GM12878 (cell line): ENCODE measurements around the gene OR6X1. TPM values are rescaled to one million over a fixed set of nuclear protein-coding genes. Genes with fewer than 3 reads are reported as not detected.

ENCODE experiments used
- ATAC-seq: fragments of 200-7000 bp; cut with Tn5 transposase; 3 replicates; pipeline ENCODE4 v1.9.1; 2020; ENCODE audit warnings: mild to moderate bottlenecking, moderate library complexity
- BruUV-seq: library from RNA; stranded (reverse); fragments of 400-500 nt; replicated peaks from 2 replicates; lab custom pipeline; 2021; lab: Mats Ljungman, UMichigan
- CTCF ChIA-PET: fragments of 300-600 bp; sonication (Branson Sonifier 250); formaldehyde crosslinking; extraction: SDS; loops from one replicate; lab custom pipeline; 2021; ENCODE audit warnings: inconsistent platforms; lab: Yijun Ruan, JAX
- POLR2A ChIA-PET: fragments of 350-600 bp; formaldehyde crosslinking; extraction: SDS; loops from one replicate; lab custom pipeline; 2021; ENCODE audit warnings: inconsistent platforms; lab: Charles Lee
- RAD21 ChIA-PET: fragments of 300-600 bp; sonication (Branson Sonifier 250); formaldehyde crosslinking; loops from one replicate; lab custom pipeline; 2023; ENCODE audit warnings: antibody characterized with exemption; ENCODE audit not compliant: unreplicated experiment; lab: Charles Lee
- SMC1A ChIA-PET: fragments of 300-600 bp; sonication (Branson Sonifier 250); formaldehyde crosslinking; loops from one replicate; lab custom pipeline; 2023; ENCODE audit not compliant: unreplicated experiment, uncharacterized antibody; lab: Charles Lee
- DNase-seq: peaks from one replicate; pipeline ENCODE4 v3.0.0-alpha.2; 2011; ENCODE audit warnings: low read depth, low spot score
- FAIRE-seq: peaks from 3 replicates; lab custom pipeline; 2011; peaks lifted over from hg19 to GRCh38; lab: Jason Lieb, UNC
- H2AFZ ChIP-seq: 2 replicates; pipeline ENCODE4 v1.6.0; 2011; ENCODE audit warnings: low read depth, low read length, control low read depth; ENCODE audit not compliant: control insufficient read depth
- H3K27ac ChIP-seq: 2 replicates; pipeline ENCODE4 v1.5.1; 2011; ENCODE audit warnings: control low read depth; ENCODE audit not compliant: control insufficient read depth, insufficient read depth
- H3K27me3 ChIP-seq, 2 experiments: replicated peaks in 1 of 2; 2 replicates each; pipeline versions ENCODE4 v1.6.0 to v1.6.1; 2011; ENCODE audit warnings: low read length in 1 of 2; ENCODE audit not compliant: control insufficient read depth in 2 of 2, insufficient read depth in 2 of 2
- H3K36me3 ChIP-seq, 2 experiments: 2 replicates each; pipeline ENCODE4 v1.5.1; 2011; ENCODE audit warnings: low read length in 1 of 2; ENCODE audit not compliant: control insufficient read depth in 2 of 2, insufficient read depth in 2 of 2
- H3K4me1 ChIP-seq: 2 replicates; pipeline ENCODE4 v1.6.1; 2011; ENCODE audit warnings: mild to moderate bottlenecking, low read length, moderate library complexity, mixed read lengths; ENCODE audit not compliant: control insufficient read depth, insufficient read depth
- H3K4me2 ChIP-seq: 2 replicates; pipeline ENCODE4 v1.6.0; 2011; ENCODE audit warnings: control low read depth; ENCODE audit not compliant: control insufficient read depth, insufficient read depth
- H3K4me3 ChIP-seq: fragments of 200-600 bp; sonication (generic); 2 replicates; pipeline ENCODE4 v1.5.1; 2016
- H3K79me2 ChIP-seq: 2 replicates; pipeline ENCODE4 v1.6.0; 2011; ENCODE audit warnings: low read length; ENCODE audit not compliant: control insufficient read depth, insufficient read depth
- H3K9ac ChIP-seq: 2 replicates; pipeline ENCODE4 v1.8.0; 2011; ENCODE audit warnings: low read length, control low read depth, mixed read lengths; ENCODE audit not compliant: control insufficient read depth, insufficient read depth
- H3K9me3 ChIP-seq: replicated peaks from 3 replicates; pipeline ENCODE4 v1.5.1; 2011; ENCODE audit warnings: mild to moderate bottlenecking, low read length; ENCODE audit not compliant: control insufficient read depth, insufficient read depth
- H4K20me1 ChIP-seq: 2 replicates; pipeline ENCODE4 v1.6.0; 2011; ENCODE audit not compliant: control insufficient read depth, insufficient read depth
- CBX3 ChIP-seq: fragments of 200-600 bp; sonication (generic); IDR thresholded peaks from 2 replicates; pipeline ENCODE4 v1.6.1; 2016; ENCODE audit warnings: low read depth, borderline replicate concordance
- NR2C2 ChIP-seq: IDR thresholded peaks from 2 replicates; pipeline ENCODE4 v1.6.1; 2011; ENCODE audit warnings: borderline replicate concordance, low read depth; ENCODE audit not compliant: control insufficient read depth, insufficient read length
- WGBS: methylation state at CpG from one replicate; pipeline ENCODE4 v1.1.6; 2016; ENCODE audit warnings: low lambda C conversion rate; ENCODE audit not compliant: insufficient replicate concordance, insufficient coverage; ENCODE audit errors: missing lambda C conversion rate; 5-methylcytosine and 5-hydroxymethylcytosine counted together
- in situ Hi-C: fragments of 300-500 bp; cut with MboI; formaldehyde crosslinking; loops from 9 replicates; pipeline ENCODE4 v1.14.3; 2018; ENCODE audit warnings: mixed read lengths
- intact Hi-C: fragments of 100-400 bp; cut with micrococcal nuclease; formaldehyde crosslinking; loops from one replicate; pipeline ENCODE4 v1.14.2; 2022; ENCODE audit not compliant: unreplicated experiment
- polyA plus RNA-seq, 11 experiments: library from polyadenylated mRNA; depleted of rRNA in 4 of 11; unstranded in 6 of 11; stranded (reverse) in 5 of 11; fragments of >200 nt; fragmentation: Nextera tagmentation in 4 of 11; fragmentation: Illumina TruSeq in 1 of 11; extraction: Ambion mirVana in 4 of 11; extraction: Trizol in 1 of 11; gene quantifications; 1 replicate in 1 of 11; 2 replicates in 10 of 11; pipeline versions ENCODE4 v1.2.1 to v1.2.3, GENCODE V29; 2011 to 2016; ENCODE audit warnings: inconsistent platforms in 2 of 11, missing spikeins in 2 of 11, low read depth in 1 of 11
- small RNA-seq: library from RNA; depleted of rRNA; stranded (forward); fragments of <200 nt; gene quantifications from one replicate; pipeline ENCODE3, GENCODE V24; 2014
- total RNA-seq, 4 experiments: library from RNA; depleted of rRNA in 3 of 4; stranded (reverse); fragments of >200 nt in 3 of 4; fragmentation: Illumina TruSeq in 1 of 4; extraction: Trizol in 1 of 4; gene quantifications; 2 replicates each; pipeline versions ENCODE4 v1.2.1 to v1.2.3, GENCODE V29; 2013 to 2021

Gene OR6X1
- total and polyA plus RNA-seq, 10 of the 15 experiments (the other 5 are each of a cell fraction or from before 2014, with no cell fraction given): not detected

GRCh38 chr11:123704341-123704740 is 50.0 kb downstream of the OR6X1 start:
- TF ChIP-seq NR2C2 (no peak), CBX3 (no peak)
- no peaks in the 10 kb centered on the region for H3K27me3 ChIP-seq
- no TSS peak for BruUV-seq
- intact Hi-C loops: loop anchor here (10.0 kb wide), 1 partner anchor 600 kb away; no protein-coding TSS in a partner anchor
- in situ Hi-C loops: no loop called here
- FAIRE-seq (no peak), DNase-seq (no peak), ATAC-seq (no peak)
- SMC1A ChIA-PET: interaction anchor here (2.3 kb wide), 1 partner anchor 66 kb away, joined by 7 read pairs; no protein-coding TSS in a partner anchor
- no peak overlapping the region for H3K4me2 ChIP-seq
- POLR2A ChIA-PET: no interaction called here
- H3K27ac ChIP-seq: no peak overlapping the region
- WGBS: 87% methylated on average over 3 of the region's 3 CpGs
- no peaks in the 10 kb centered on the region for H3K79me2 ChIP-seq
- H4K20me1 ChIP-seq: no peaks in the 10 kb centered on the region
- H3K36me3 ChIP-seq: no peaks in the 10 kb centered on the region
- no peak overlapping the region for H2AFZ ChIP-seq
- RAD21 ChIA-PET: interaction anchor here (1.3 to 1.4 kb wide), 2 partner anchors 45 to 65 kb away, joined by 3 read pairs; no protein-coding TSS in a partner anchor
- CTCF ChIA-PET: interaction anchor here (0.9 to 12.7 kb wide), 4 partner anchors 11 to 121 kb away, joined by 3 to 213 read pairs (median 6); no protein-coding TSS in a partner anchor
- H3K4me1 ChIP-seq: no peaks in the 10 kb centered on the region
- H3K9ac ChIP-seq: no peak overlapping the region
- H3K4me3 ChIP-seq: no peak overlapping the region
- no peaks in the 10 kb centered on the region for H3K9me3 ChIP-seq

Small RNA genes within 50 kb of the gene (small RNA-seq; reads per million reads assigned to genes)
- not detected for gene RNU1-21P

Other genes with a start within 250 kb of the OR6X1 start
Only the 7 nearest of the 9 such genes appear.
- not detected in 2 replicates for gene SCN3B, start 99.9 kb downstream of the OR6X1 start, total RNA-seq (2014; rRNA removed)
- not detected in 2 replicates for gene SCN3B, start 99.9 kb downstream of the OR6X1 start, total RNA-seq (2014; rRNA removed; fragmentation: Illumina TruSeq; extraction: Trizol)
- gene SCN3B, start 99.9 kb downstream of the OR6X1 start, total RNA-seq (2021): not detected in 2 replicates
- gene SCN3B, start 99.9 kb downstream of the OR6X1 start, polyA plus RNA-seq (2011; rRNA removed): 0.01 and 0.06 TPM in 2 replicates
- not detected in 2 replicates for gene SCN3B, start 99.9 kb downstream of the OR6X1 start, polyA plus RNA-seq (2014; fragmentation: Illumina TruSeq; extraction: Trizol)
- gene SCN3B, start 99.9 kb downstream of the OR6X1 start, polyA plus RNA-seq (2014; fragmentation: Nextera tagmentation; extraction: Ambion mirVana): not detected
- gene SCN3B, start 99.9 kb downstream of the OR6X1 start, polyA plus RNA-seq (2014; rRNA removed): not detected in 2 replicates
- under 1 TPM; 0.09 to 0.12 TPM for gene SCN3B, start 99.9 kb downstream of the OR6X1 start, polyA plus RNA-seq (2016; fragmentation: Nextera tagmentation; extraction: Ambion mirVana)
- 7.8 and 9.7 TPM in 2 replicates for gene ZNF202, start 12.9 kb downstream of the OR6X1 start, total RNA-seq (2014; rRNA removed)
- gene ZNF202, start 12.9 kb downstream of the OR6X1 start, total RNA-seq (2014; rRNA removed; fragmentation: Illumina TruSeq; extraction: Trizol): 12.0 and 12.3 TPM in 2 replicates
- 11.8 and 12.0 TPM in 2 replicates for gene ZNF202, start 12.9 kb downstream of the OR6X1 start, total RNA-seq (2021)
- gene ZNF202, start 12.9 kb downstream of the OR6X1 start, polyA plus RNA-seq (2011; rRNA removed): 12.2 and 14.5 TPM in 2 replicates
- gene ZNF202, start 12.9 kb downstream of the OR6X1 start, polyA plus RNA-seq (2014; fragmentation: Illumina TruSeq; extraction: Trizol): 12.7 and 12.9 TPM in 2 replicates
- gene ZNF202, start 12.9 kb downstream of the OR6X1 start, polyA plus RNA-seq (2014; fragmentation: Nextera tagmentation; extraction: Ambion mirVana): 1 to 10 TPM; 2.6 to 2.8 TPM
- gene ZNF202, start 12.9 kb downstream of the OR6X1 start, polyA plus RNA-seq (2014; rRNA removed): 12.2 and 13.9 TPM in 2 replicates
- 10 to 100 TPM; 12.8 to 13.6 TPM for gene ZNF202, start 12.9 kb downstream of the OR6X1 start, polyA plus RNA-seq (2016; fragmentation: Nextera tagmentation; extraction: Ambion mirVana)
- not detected in 2 replicates for gene OR6M1, start 51.8 kb upstream of the OR6X1 start, total RNA-seq (2014; rRNA removed)
- gene OR6M1, start 51.8 kb upstream of the OR6X1 start, total RNA-seq (2014; rRNA removed; fragmentation: Illumina TruSeq; extraction: Trizol): not detected in 2 replicates
- gene OR6M1, start 51.8 kb upstream of the OR6X1 start, total RNA-seq (2021): not detected in 2 replicates
- gene OR6M1, start 51.8 kb upstream of the OR6X1 start, polyA plus RNA-seq (2011; rRNA removed): not detected in 2 replicates
- not detected in 2 replicates for gene OR6M1, start 51.8 kb upstream of the OR6X1 start, polyA plus RNA-seq (2014; fragmentation: Illumina TruSeq; extraction: Trizol)
- gene OR6M1, start 51.8 kb upstream of the OR6X1 start, polyA plus RNA-seq (2014; fragmentation: Nextera tagmentation; extraction: Ambion mirVana): not detected
- not detected in 2 replicates for gene OR6M1, start 51.8 kb upstream of the OR6X1 start, polyA plus RNA-seq (2014; rRNA removed)
- not detected for gene OR6M1, start 51.8 kb upstream of the OR6X1 start, polyA plus RNA-seq (2016; fragmentation: Nextera tagmentation; extraction: Ambion mirVana)
- not detected in 2 replicates for gene TMEM225, start 131.2 kb upstream of the OR6X1 start, total RNA-seq (2014; rRNA removed)
- not detected in 2 replicates for gene TMEM225, start 131.2 kb upstream of the OR6X1 start, total RNA-seq (2014; rRNA removed; fragmentation: Illumina TruSeq; extraction: Trizol)
- gene TMEM225, start 131.2 kb upstream of the OR6X1 start, total RNA-seq (2021): not detected in 2 replicates
- gene TMEM225, start 131.2 kb upstream of the OR6X1 start, polyA plus RNA-seq (2011; rRNA removed): not detected in 2 replicates
- gene TMEM225, start 131.2 kb upstream of the OR6X1 start, polyA plus RNA-seq (2014; fragmentation: Illumina TruSeq; extraction: Trizol): not detected in 2 replicates
- gene TMEM225, start 131.2 kb upstream of the OR6X1 start, polyA plus RNA-seq (2014; fragmentation: Nextera tagmentation; extraction: Ambion mirVana): not detected
- not detected in 2 replicates for gene TMEM225, start 131.2 kb upstream of the OR6X1 start, polyA plus RNA-seq (2014; rRNA removed)
- gene TMEM225, start 131.2 kb upstream of the OR6X1 start, polyA plus RNA-seq (2016; fragmentation: Nextera tagmentation; extraction: Ambion mirVana): not detected
- not detected in 2 replicates for gene OR8D4, start 147.6 kb upstream of the OR6X1 start, total RNA-seq (2014; rRNA removed)
- not detected in 2 replicates for gene OR8D4, start 147.6 kb upstream of the OR6X1 start, total RNA-seq (2014; rRNA removed; fragmentation: Illumina TruSeq; extraction: Trizol)
- not detected in 2 replicates for gene OR8D4, start 147.6 kb upstream of the OR6X1 start, total RNA-seq (2021)
- gene OR8D4, start 147.6 kb upstream of the OR6X1 start, polyA plus RNA-seq (2011; rRNA removed): not detected in 2 replicates
- not detected in 2 replicates for gene OR8D4, start 147.6 kb upstream of the OR6X1 start, polyA plus RNA-seq (2014; fragmentation: Illumina TruSeq; extraction: Trizol)
- not detected for gene OR8D4, start 147.6 kb upstream of the OR6X1 start, polyA plus RNA-seq (2014; fragmentation: Nextera tagmentation; extraction: Ambion mirVana)
- not detected in 2 replicates for gene OR8D4, start 147.6 kb upstream of the OR6X1 start, polyA plus RNA-seq (2014; rRNA removed)
- not detected for gene OR8D4, start 147.6 kb upstream of the OR6X1 start, polyA plus RNA-seq (2016; fragmentation: Nextera tagmentation; extraction: Ambion mirVana)
- gene OR4D5, start 185.1 kb upstream of the OR6X1 start, total RNA-seq (2014; rRNA removed): not detected in 2 replicates
- not detected in 2 replicates for gene OR4D5, start 185.1 kb upstream of the OR6X1 start, total RNA-seq (2014; rRNA removed; fragmentation: Illumina TruSeq; extraction: Trizol)
- not detected in 2 replicates for gene OR4D5, start 185.1 kb upstream of the OR6X1 start, total RNA-seq (2021)
- gene OR4D5, start 185.1 kb upstream of the OR6X1 start, polyA plus RNA-seq (2011; rRNA removed): not detected in 2 replicates
- gene OR4D5, start 185.1 kb upstream of the OR6X1 start, polyA plus RNA-seq (2014; fragmentation: Illumina TruSeq; extraction: Trizol): not detected in 2 replicates
- gene OR4D5, start 185.1 kb upstream of the OR6X1 start, polyA plus RNA-seq (2014; fragmentation: Nextera tagmentation; extraction: Ambion mirVana): not detected
- gene OR4D5, start 185.1 kb upstream of the OR6X1 start, polyA plus RNA-seq (2014; rRNA removed): not detected in 2 replicates
- not detected for gene OR4D5, start 185.1 kb upstream of the OR6X1 start, polyA plus RNA-seq (2016; fragmentation: Nextera tagmentation; extraction: Ambion mirVana)
- gene OR6T1, start 189.3 kb upstream of the OR6X1 start, total RNA-seq (2014; rRNA removed): not detected in 2 replicates
- gene OR6T1, start 189.3 kb upstream of the OR6X1 start, total RNA-seq (2014; rRNA removed; fragmentation: Illumina TruSeq; extraction: Trizol): not detected in 2 replicates
- gene OR6T1, start 189.3 kb upstream of the OR6X1 start, total RNA-seq (2021): not detected in 2 replicates
- gene OR6T1, start 189.3 kb upstream of the OR6X1 start, polyA plus RNA-seq (2011; rRNA removed): not detected in 2 replicates
- gene OR6T1, start 189.3 kb upstream of the OR6X1 start, polyA plus RNA-seq (2014; fragmentation: Illumina TruSeq; extraction: Trizol): not detected in 2 replicates
- not detected for gene OR6T1, start 189.3 kb upstream of the OR6X1 start, polyA plus RNA-seq (2014; fragmentation: Nextera tagmentation; extraction: Ambion mirVana)
- gene OR6T1, start 189.3 kb upstream of the OR6X1 start, polyA plus RNA-seq (2014; rRNA removed): not detected in 2 replicates
- not detected for gene OR6T1, start 189.3 kb upstream of the OR6X1 start, polyA plus RNA-seq (2016; fragmentation: Nextera tagmentation; extraction: Ambion mirVana)